Activated gamma-delta T cell (primary cell): Measurements from ENCODE around the gene CTRB1.
"Not testable (repeated sequence)": the region's sequence is repeated elsewhere in the genome, so short reads cannot be mapped to it uniquely, and the experiment has no call there.

Experiments
- DNase-seq: peaks from one replicate; lab custom pipeline; 2025; lab: John Stamatoyannopoulos, UW

The CTRB1 gene

DNA sequence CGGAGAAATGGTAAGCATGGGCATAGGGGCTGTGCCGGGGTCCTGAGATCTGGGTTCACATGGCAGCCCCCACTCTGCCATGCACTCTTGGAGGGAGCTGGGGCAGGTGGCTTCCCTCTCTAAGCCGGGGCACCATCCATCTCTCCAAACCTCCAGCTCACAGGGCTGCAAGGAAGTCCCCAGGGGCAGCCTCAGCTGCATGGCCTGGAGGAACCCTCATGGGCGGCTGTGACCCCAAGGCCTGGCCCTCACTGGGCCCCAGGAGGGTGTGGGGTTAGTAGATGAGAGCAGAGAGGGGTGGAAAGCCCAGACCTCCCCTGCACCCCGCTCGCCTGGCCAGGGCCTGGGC lies 14.4 kb upstream of the CTRB1 start:
- no peak for DNase-seq

DNA sequence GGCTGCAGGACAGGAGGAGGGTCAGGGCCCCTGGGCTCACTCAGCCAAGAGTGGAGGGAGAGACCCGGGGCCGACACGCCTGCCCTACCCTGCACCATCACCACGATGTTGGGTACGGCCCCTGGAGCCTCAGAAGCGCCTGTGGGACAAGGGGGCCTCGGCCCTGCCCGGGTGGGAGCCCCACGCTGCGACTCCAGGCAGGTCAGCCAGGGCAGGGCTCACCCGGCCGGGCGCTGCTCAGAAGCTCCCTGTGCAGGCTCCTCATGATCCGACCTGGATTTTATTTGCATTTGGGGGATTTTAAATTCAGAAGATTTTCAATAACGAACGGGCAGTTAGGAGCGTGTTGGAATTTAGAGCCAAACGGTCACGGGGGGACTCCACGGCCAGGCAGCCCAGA lies 13.9 kb upstream of the CTRB1 start:
- not testable (repeated sequence) for DNase-seq

DNA sequence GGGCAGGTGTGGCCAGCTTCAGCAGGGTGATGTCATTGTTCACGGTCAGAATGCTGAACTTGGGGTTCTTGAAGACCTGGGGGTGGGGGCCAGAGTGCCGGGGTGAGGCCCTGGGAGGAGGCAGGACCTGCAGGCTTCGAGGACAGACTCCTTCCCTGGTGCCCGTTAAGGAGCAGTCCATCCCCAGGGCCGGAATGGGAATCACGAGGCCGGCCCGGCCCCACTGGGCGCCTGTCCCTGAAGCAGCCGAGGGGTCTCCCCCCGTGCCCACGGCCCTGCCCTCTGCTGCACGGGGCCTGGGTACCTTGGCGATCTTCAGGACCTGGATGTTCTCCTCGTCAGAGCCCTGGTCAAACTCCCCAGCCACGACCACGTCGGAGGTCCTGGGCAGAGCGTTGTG lies 13.3 kb upstream of the CTRB1 start:
- DNase-seq = not testable (repeated sequence)

DNA sequence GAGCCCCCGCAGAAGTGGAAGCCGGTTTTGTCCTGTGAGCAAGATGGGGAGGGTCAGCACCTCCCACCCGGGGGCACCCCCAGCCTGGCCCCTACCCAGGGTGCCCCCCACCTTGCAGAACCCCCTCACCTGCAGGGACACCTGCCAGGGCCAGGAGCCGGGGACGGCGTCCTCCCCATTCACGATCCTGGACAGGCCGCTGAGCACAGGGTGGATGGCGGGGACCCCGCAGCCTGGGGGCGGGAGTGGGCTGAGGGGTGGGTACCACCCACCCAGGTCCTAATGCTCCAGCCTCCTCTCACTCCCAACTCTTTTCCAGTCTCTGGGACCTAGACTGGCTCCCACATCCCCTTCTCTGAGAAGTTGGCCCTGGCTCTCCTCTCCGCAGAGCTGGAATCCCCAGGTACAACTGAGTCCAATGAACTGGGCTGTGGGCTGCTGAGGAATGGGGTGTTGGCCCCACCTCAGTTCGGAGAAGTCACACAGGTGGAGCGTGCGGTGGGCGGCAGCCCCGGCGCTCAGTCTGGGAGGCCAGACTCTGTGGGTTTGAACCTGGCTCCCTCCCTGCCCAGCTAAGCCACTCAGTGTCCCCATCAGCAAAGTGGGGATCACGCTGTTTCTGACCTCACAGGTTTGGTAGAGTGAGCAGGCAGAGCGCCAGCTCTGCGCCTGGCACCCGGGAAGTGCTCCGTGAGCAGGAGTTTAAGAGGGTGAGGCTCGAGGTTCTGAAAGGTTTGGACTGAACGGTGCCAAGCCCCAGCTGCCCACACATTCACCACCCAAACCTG lies 12.6 kb upstream of the CTRB1 start:
- not testable (repeated sequence) for DNase-seq

DNA sequence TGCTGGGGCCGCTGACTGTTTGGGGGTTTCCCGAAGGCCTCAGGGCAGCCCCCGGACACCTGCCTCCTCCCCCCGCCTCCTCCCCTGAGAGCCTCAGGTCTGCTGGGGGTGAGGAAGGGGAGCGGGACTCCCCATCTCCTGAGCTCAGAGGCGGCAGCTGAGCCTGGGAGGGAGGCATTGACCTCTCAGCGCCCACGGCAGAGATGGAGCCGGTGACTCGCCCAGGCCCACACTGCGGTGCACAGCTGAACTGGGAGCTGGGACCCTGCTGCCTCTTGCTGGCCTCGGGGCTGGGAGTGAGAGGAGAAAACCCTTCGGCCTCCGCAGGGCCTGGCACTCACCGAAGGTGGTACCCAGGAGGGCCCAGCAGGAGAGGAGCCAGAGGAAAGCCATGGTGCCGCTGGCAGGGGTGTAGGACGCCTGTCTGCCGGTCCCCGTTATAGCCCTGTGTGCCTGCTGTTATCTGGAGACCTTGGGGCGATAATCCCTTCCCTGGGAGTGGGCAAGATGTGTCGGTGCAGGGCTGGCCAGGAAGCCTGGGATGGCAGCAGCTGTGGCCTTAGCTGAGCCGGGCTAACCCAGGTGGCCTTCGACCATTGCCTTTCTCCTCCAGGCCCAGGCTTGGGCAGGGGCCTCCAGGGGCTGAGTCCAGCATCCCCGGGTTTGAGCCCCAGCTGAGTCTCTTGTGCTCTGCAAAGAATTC lies 11.9 kb upstream of the CTRB1 start, which contains the start of gene CTRB2:
TSS of gene CTRB2 (minus strand) at position 413 of the 703 bp plus-strand sequence. CDS start at position 393, 20 bp downstream.
- DNase-seq = no peak

DNA sequence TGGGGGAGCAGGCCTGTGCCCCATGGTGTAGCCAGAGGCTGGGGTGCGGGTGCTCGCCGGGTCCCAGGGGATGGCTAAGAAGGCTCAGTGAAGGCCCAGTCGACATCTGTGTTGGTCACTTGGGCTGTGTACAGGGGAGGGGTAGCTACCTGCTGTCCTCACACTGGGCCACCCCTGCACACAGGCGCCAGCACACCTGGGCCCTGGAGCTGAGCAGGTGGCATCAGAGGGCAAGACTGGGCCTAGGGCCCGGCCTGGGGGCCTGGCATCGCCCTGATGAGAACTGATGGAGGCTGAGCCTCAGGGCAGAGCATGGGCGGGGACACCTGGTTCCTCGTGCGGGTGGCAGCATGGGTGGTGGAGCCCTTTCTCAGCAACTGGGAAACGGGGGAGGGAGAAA lies 11.0 kb upstream of the CTRB1 start:
- no peak for DNase-seq

DNA sequence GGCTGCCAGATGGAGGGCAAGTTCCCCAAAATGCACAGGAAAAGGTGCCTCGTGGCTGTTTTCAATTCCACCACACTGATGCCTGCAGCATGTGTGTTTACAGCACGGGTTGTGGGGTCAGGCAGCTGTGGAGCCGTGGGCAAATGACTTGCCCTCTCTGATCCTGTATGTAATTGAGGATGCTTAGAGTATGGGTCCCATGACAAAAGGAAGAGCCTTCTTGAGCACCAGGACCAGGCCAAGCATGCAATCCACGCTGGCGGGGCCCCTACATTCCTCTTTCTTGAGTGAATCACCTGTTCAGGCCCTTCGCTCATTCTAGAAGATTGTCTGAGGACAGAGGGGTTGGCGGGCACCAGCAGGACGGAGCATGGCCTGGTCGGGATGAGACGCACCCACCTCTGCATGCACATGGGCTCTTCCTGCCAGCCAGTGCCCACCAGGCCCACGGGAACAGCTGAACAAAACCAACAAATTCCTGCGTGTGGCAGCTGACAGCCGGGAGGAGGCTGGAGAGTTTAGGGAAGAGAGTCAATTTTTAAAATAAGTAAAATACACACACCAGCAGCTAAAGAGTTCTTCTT lies 10.5 kb upstream of the CTRB1 start:
- no peak for DNase-seq

DNA sequence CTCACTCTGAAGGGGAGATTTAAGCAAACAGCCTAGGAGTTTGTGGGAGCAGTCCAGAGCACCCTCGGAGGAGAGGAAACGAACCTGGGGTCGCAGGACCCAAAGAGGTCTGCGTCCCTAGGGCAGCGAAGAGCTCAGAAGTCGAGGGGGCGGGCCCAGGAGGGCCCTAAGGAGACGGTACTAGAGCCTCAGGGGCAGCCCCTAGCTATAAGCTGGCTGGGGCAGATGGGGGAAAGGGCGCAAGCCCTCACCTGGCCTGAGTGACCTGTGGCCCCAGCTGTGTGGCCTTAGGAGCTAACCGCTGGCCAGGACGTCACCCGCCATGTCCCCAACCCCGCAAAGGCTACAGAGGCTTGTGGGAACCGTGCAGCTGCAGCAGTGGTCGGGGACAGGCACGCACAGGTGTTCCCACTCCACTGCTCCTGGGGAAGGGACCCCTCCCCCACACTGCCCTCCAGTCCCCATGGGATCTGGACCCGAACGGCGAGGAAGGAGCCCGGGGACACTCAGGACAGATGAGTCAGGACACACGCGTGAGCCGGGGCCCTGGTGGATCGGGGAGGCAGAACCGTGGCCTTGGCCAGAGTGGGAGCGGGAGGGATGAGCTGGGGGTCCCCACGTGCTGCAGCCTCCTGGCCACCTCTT lies 9.8 kb upstream of the CTRB1 start:
- DNase-seq = no peak

DNA sequence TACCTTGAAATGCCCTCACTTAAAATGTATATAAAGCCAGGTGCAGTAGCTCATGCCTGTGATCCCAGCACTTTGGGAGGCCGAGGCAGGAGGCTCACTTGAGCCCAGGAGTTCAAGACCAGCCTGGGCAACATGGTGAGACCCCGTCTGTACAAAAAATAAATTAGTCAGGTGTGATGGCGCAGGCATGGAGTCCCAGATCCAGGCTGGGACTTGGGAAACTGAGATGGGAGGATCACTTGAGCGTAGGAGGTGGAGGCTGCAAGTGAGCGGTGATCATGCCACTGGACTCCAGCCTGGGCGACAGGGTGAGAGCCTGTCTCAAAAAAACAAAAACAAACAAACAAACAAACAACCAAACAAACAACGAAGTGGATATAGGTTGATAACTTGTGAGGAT lies 9.3 kb upstream of the CTRB1 start:
- not testable (repeated sequence) for DNase-seq

DNA sequence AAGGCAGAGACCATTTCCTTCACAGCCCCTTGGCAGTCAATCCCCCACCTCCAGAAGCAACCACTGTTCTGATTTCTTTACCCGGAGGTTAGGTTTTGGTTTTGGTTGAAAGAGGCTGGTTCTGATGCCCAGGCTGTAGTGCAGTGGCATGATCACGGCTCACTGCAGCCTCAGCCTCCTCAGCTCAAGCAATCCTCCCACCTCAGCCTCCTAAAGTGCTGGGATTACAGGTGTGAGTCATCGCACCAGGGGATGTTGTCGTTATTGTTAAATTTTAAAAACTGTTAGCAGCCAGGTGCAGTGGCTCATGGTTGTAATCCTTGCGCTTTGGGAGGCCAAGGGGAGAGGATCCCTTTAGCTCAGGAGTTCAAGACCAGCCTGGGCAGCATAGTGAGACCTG lies 8.8 kb upstream of the CTRB1 start:
- no peak for DNase-seq

DNA sequence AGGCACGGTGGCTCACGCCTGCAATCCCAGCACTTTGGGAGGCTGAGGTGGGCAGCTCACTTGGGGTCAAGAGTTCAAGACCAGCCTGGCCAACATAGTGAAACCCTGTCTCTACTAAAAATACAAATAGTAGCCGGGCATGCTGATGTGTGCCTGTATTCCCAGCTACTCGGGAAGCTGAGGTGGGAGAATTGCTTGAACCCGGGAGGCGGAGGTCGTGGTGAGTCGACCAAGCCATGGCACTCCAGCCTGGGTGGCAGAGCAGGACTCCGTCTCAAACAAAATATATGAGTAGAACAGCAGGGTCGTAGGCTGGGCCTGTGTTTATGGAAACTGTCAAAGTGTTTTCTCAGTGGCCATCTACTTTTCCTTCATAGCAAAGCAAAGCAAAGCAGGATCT lies 7.5 kb upstream of the CTRB1 start:
- DNase-seq = not testable (repeated sequence)

DNA sequence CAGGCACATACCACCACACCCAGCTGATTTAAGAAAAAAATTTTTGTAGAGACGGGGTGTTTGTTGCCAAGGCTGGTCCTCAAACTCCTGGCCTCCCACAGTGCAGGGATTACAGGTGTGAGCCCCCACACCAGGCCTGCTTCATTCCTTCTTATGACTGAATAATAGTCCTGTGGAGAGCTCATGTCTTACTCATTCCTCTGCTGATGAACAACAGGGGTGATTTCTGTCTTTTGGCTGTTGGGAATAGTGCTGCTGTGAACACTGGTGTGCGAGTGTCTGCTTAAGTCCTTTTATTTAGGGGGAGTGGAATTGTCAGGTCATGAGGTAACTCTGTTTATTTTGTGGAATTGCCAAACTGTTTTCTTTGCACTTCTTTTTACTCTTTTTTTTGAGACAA lies 2.7 kb upstream of the CTRB1 start:
- no peak for DNase-seq

DNA sequence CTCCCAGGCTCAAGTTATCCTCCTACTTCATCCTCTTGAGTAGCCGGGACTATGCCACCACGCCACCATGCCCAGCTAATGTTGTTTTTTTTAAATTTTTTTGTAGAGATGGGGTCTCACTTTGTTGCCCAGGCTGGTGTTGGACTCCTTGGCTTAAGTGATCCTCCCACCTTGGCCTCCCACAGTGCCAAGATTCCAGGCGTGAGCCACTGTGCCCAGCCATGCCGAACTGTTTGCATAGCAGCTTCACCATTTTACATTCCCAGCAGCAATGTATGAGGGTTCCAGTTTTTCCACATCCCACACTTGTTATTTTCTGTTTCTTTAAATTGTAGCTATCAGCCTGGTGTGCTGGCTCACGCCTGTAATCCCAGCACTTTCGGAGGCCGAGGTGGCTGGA lies 2.2 kb upstream of the CTRB1 start:
- no peak for DNase-seq

DNA sequence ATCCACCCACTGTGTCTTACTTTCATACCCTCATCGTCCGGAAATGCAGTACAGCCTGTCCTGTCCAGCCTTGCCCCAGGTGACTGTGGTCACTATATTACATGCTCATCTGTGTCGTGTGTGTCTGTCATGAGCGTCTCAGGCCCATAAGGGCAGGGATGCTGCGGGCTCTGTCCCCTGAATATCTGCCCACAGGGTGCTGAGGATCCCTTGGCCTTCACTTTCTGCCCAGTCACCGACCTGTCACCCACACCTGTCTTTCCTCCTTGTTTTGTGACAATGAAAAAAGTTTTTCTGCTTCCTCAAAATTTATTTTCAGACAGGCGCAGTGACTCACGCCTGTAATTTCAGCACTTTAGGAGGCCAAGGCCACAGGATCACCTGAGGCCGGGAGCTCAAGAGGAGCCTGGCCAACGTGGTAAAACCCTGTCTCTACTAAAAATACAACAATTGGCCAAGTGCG lies 1.4 kb upstream of the CTRB1 start:
- DNase-seq = no peak

DNA sequence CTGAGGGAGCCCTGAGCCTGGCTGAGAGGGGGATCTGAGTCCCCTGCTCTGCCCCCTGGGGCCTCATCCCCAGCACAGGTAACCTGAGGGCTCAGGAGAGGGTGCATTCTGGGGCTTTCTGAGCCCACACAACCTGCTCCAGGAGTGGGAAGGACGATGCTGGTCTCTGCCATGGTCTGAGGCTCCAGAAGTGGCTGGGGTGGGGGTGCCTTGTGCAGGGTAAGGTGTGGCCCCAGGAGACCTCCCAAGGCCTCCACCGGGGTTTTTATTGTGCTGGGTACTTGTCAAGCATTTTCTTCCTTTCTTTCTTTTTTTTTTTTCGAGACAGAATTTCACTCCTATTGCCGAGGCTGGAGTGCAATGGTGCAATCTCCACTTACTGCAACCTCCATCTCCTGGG lies 300 bp downstream of the CTRB1 start:
- no peak for DNase-seq

DNA sequence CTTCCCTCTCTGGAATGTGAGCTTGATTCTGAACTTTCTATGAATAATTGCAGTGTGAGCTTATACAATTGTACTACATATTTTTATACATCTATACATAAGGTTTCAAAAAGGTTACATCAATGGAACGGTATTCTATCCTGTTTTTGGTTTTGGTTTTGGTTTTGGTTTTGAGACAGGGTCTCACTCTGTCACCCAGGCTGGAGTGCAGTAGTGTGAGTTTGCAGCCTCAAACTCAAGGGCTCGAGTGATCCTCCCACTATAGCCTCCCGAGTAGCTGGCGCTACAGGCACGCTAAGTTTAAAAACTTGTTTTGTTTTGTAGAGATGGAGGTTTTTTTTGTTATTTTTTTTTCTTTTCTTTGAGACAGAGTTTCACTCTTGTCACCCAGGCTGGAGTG lies 1.1 kb downstream of the CTRB1 start:
- no peak for DNase-seq

DNA sequence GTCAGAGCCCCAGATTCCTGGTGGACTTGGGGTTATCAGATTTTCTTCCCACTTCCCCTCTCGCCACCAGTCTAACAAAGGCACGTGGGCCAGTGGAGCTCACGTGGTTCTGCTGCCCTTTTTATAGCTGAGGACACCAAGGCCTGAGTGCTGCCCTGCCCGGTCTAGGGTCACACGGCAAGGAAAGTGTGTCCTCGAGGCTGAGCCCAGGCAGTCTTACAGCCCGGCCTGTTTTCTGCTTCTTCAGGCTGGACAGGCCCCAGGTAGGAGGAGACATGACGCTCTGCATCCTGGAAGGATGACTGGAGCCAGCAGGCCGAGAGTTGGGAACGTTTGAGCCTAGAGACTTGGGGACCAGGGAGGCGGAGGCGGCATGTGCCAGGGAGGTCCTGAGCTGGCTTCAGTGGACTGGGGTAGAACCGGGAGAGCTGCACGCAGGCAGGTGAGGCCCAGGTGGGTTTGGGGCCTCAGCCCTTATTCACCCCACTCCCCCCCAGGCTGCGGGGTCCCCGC lies 3.5 kb downstream of the CTRB1 start:
- no peak for DNase-seq

DNA sequence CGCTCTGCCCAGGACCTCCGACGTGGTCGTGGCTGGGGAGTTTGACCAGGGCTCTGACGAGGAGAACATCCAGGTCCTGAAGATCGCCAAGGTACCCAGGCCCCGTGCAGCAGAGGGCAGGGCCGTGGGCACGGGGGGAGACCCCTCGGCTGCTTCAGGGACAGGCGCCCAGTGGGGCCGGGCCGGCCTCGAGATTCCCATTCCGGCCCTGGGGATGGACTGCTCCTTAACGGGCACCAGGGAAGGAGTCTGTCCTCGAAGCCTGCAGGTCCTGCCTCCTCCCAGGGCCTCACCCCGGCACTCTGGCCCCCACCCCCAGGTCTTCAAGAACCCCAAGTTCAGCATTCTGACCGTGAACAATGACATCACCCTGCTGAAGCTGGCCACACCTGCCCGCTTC lies 4.3 kb downstream of the CTRB1 start:
- DNase-seq = not testable (repeated sequence)

DNA sequence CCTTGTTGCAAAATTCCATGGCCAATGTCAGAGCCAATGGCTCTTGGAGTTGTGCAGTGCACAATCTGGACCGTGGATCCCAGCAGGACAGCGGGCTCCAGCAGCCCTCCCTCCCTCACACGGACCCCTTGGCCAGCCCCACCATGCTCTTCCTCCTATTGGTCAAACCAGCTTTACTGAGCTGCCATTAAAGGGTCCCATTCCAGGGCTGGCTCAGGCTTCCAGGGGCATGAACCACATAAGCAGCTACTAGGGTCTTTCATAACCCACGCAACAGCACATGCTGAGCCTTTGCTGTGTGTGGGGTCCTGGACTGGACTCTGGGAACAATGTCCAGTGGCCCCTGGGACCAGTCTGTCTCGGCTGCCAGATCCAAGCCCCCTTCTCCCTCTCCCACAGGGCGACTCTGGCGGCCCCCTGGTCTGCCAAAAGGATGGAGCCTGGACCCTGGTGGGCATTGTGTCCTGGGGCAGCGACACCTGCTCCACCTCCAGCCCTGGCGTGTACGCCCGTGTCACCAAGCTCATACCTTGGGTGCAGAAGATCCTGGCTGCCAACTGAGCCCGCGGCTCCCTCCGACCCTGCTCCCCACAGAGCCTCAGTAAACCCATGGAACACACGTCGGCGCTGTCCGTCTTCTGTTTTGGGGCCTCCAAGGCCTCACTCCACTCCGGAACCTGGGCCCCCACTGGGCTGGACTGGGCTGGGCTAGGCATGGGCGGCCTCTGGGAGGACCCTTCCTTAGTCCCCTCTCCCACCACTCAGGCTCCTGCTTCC lies 5.7 kb downstream of the CTRB1 start:
- no peak for DNase-seq

DNA sequence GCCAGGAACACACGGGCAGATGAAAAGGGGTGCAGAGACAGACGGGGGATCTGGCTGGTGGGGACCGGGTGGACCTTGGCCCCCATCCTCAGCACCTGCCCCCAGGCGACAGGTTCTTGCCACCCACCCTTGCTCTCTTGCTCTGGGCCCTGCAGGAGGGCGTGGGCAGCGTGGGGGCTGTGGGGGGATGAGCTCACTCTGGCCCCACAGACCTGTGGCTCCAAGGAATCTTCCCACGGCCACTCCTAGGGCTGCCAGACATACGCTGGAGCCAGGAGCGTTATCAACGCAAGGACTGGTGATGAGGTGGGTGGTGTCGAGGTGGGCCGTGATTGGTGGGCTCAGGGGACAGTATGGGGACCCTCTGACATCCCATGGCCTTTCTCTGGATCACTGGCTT lies 6.3 kb downstream of the CTRB1 start:
- DNase-seq = no peak

DNA sequence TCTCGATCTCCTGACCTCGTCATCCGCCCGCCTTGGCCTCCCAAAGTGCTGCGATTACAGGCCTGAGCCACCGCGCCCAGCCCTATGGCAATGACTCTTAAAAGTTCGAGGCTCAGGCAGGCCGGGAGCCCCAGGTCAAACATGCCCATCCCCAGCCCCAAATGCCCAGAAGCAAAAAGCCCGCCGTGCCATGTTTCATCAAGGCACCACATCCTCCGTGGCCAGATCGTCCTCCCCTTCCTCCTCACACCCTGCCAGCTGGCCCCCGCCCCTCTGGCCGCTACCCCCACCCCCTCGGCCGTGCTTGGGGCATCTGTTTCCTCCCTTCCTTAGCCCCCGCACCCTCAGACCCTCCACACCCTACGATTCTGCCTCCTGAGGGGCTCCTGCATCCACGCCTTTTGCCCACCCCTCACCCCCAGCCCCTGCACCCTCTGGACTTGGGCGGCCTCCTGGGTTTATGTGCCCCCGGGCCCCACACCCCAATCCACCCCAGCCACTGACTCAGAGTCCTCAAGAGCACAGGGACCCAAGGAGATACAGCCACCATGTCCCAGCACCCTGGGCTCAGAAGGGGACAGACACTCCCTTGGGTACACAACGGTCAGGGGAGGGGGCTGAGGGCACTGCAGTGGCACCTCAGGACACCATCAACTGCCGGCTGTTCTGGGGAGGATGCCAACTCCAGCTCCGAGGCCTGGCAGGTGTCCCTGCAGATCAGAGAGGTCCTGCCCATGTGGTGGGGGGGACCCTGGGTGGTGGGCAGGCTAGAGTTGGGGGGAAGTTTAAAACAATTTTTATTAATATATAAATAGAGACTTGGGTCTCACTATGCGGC lies 7.1 kb downstream of the CTRB1 start:
- DNase-seq = no peak
